A549 (cell line): ENCODE measurements around the gene CFC1.
"Not testable (repeated sequence)": the region's sequence is repeated elsewhere in the genome, so short reads cannot be mapped to it uniquely, and the experiment has no call there.

Experiments
- CEBPB ChIP-seq, 2 experiments: fragments of >200 bp in 1 of 2; sonication (Bioruptor Twin) in 1 of 2; formaldehyde crosslinking in 1 of 2; IDR thresholded peaks; 2 replicates each; pipeline ENCODE4 v1.6.1; 2012 to 2016
- CTCF ChIP-seq: fragments of >200 bp; sonication (Bioruptor Twin); formaldehyde crosslinking; IDR thresholded peaks from 3 replicates; pipeline ENCODE4 v1.5.1; 2016
- MAX ChIP-seq: IDR thresholded peaks from 2 replicates; pipeline ENCODE4 v1.6.1; 2012
- SREBF2 ChIP-seq: fragments of 450-650 bp; IDR thresholded peaks from 2 replicates; pipeline ENCODE4 v1.6.1; 2014; ENCODE audit warnings: mild to moderate bottlenecking, moderate library complexity

GRCh38 chr2:130574230-130574629 lies 25.1 kb downstream of the CFC1 start:
- not testable (repeated sequence) for TF ChIP-seq MAX; CTCF; SREBF2; CEBPB (IDR thresholded peaks at IDR 0.05)
